Psoas muscle (tissue), 8 donors: ENCODE measurements around the gene ADAMTSL1. TPM values are rescaled to one million over a fixed set of nuclear protein-coding genes. Genes with fewer than 3 reads are reported as not detected.
"Not testable (repeated sequence)": the region's sequence is repeated elsewhere in the genome, so short reads cannot be mapped to it uniquely, and the experiment has no call there.

Experiments
- ATAC-seq, 4 donors: fragments of 200-7000 bp; cut with Tn5 transposase; one replicate each; pipeline ENCODE4 v1.9.1; 2020; ENCODE audit warnings: moderate library complexity in 3 of 4, mild to moderate bottlenecking in 2 of 4
- DNase-seq, 2 donors: peaks; one replicate each; pipeline ENCODE4 v3.0.0-alpha.2; 2020
- H3K27ac ChIP-seq: fragments of 200-600 bp; one replicate; pipeline ENCODE4 v1.8.0; 2022
- H3K27me3 ChIP-seq, 3 donors: fragments of 200-600 bp in 1 of 3; one replicate each; pipeline versions ENCODE4 v1.6.1 to v1.8.0; 2013 to 2022; ENCODE audit warnings: low read length in 2 of 3, mild to moderate bottlenecking in 2 of 3, moderate library complexity in 1 of 3; ENCODE audit not compliant: insufficient read depth in 3 of 3
- H3K36me3 ChIP-seq, 2 donors: fragments of 200-600 bp in 1 of 2; one replicate each; pipeline versions ENCODE4 v1.6.1 to v1.8.0; 2013 to 2022; ENCODE audit warnings: low read depth in 1 of 2, mild to moderate bottlenecking in 1 of 2, moderate library complexity in 1 of 2; ENCODE audit not compliant: insufficient read depth in 1 of 2
- H3K4me1 ChIP-seq: fragments of 200-600 bp; one replicate; pipeline ENCODE4 v1.8.0; 2022
- H3K4me3 ChIP-seq: fragments of 200-600 bp; one replicate; pipeline ENCODE4 v1.8.0; 2022; ENCODE audit warnings: mild to moderate bottlenecking
- H3K9me3 ChIP-seq: fragments of 200-600 bp; one replicate; pipeline ENCODE4 v1.8.0; 2022
- CTCF ChIP-seq: fragments of 200-600 bp; IDR thresholded peaks from one replicate; pipeline ENCODE4 v1.8.0; 2022; ENCODE audit warnings: antibody characterized with exemption
- WGBS, 3 donors: extraction: QIAGEN DNeasy Blood & Tissue Kit; methylation state at CpG; one replicate each; pipeline versions ENCODE4 v1.1.6 to v1.1.7; 2013; 5-methylcytosine and 5-hydroxymethylcytosine counted together
- intact Hi-C, 2 donors: fragments of 100-400 bp; cut with DNase I; formaldehyde crosslinking; loops; one replicate each; pipeline versions ENCODE4 v1.11.0 to v1.14.2; 2022
- polyA plus RNA-seq, 3 donors: library from polyadenylated mRNA; stranded (reverse); fragments of 200-250 nt; gene quantifications; one replicate each; pipeline ENCODE4 v1.2.3, GENCODE V29; 2013
- total RNA-seq, 4 donors: library from RNA; stranded (reverse); fragmentation: NEBNext Ultra II Directional in 2 of 4; extraction: Animal tissue kit (Norgen Biotek cat#: 25700) in 2 of 4; gene quantifications; one replicate each; pipeline versions ENCODE4 v1.2.1 to v1.2.4, GENCODE V29; 2021 to 2023
- donor health status: healthy with polysubstance abuse.
- donor health status: DM: no; HTN: no; CAD: no; lungs with moderate emphysema.
- donor health status: Bipolar disorder and iron deficiency.
- donor health status: healthy.
- donor health status: DM: yes; HTN: yes; CAD: no.
- donor health status: DM: no; HTN: no; CAD: no.
- donor health status: DM: no; HTN: no; CAD: no.
- donor health status: DM: yes; HTN: yes; CAD: no.

The ADAMTSL1 gene
- total and polyA plus RNA-seq, 7 donors = 0.08 to 0.57 (median 0.28) TPM

- no peak for DNase-seq
These were observed 452.6 kb downstream of the ADAMTSL1 start for GRCh38 chr9:18926513-18926912.

GRCh38 chr9:18928711-18929110 is 454.8 kb downstream of the ADAMTSL1 start:
- DNase-seq = no peak
- no peak overlapping the region for H3K4me3 ChIP-seq
- WGBS, 3 donors = 74 to 90% (median 74%) methylated on average over 7 of the region's 7 CpGs

More at GRCh38 chr9:18926513-18926912, 452.6 kb downstream of the ADAMTSL1 start:
- Histone ChIP-seq H3K4me3 (no peak overlapping the region), H3K9me3 (no peaks in the 10 kb centered on the region), H3K27me3 (no peaks in the 10 kb centered on the region), H3K4me1 (no peaks in the 10 kb centered on the region), H3K27ac (no peak overlapping the region), H3K36me3 (no peaks in the 10 kb centered on the region)
- no peak for TF ChIP-seq CTCF
- intact Hi-C loops = no loop called here
- ATAC-seq = no peak
- WGBS, 3 donors = 83 to 96% (median 88%) methylated on average over 3 of the region's 3 CpGs

GRCh38 chr9:18930611-18931010 is 456.7 kb downstream of the ADAMTSL1 start:
- H3K27me3 ChIP-seq, H3K9me3 ChIP-seq, intact Hi-C loops, H3K4me3 ChIP-seq, ATAC-seq, H3K4me1 ChIP-seq, H3K36me3 ChIP-seq, DNase-seq, H3K27ac ChIP-seq: not testable (repeated sequence)
- 83 to 86% (median 86%) methylated on average over 13 of the region's 13 CpGs for WGBS, 3 donors

More at GRCh38 chr9:18928711-18929110, 454.8 kb downstream of the ADAMTSL1 start:
- no peaks in the 10 kb centered on the region for H3K4me1 ChIP-seq
- no peak for ATAC-seq
- no peaks in the 10 kb centered on the region for H3K27me3 ChIP-seq
- intact Hi-C loops = no loop called here
- TF ChIP-seq CTCF = no peak
- H3K36me3 ChIP-seq = no peaks in the 10 kb centered on the region
- no peak overlapping the region for H3K27ac ChIP-seq
- no peaks in the 10 kb centered on the region for H3K9me3 ChIP-seq

- Histone ChIP-seq H3K9me3 (no peaks in the 10 kb centered on the region), H3K36me3 (no peaks in the 10 kb centered on the region), H3K4me3 (no peak overlapping the region), H3K27ac (no peak overlapping the region), H3K27me3 (peaks cover 0 to 1% (median 0%) of the 10 kb centered on the region in 3 donors), H3K4me1 (no peaks in the 10 kb centered on the region)
- no peak for TF ChIP-seq CTCF
- DNase-seq (no peak), ATAC-seq (no peak)
- WGBS, 3 donors = 65 to 69% (median 65%) methylated on average over 2 of the region's 2 CpGs
- intact Hi-C loops = no loop called here
These were observed 461.6 kb downstream of the ADAMTSL1 start for GRCh38 chr9:18935541-18935940.

GRCh38 chr9:18936094-18936871 is 462.3 kb downstream of the ADAMTSL1 start:
- no peak overlapping the region for H3K27ac ChIP-seq
- DNase-seq (no peak), ATAC-seq (no peak)
- no peaks in the 10 kb centered on the region for H3K36me3 ChIP-seq
- no peaks in the 10 kb centered on the region for H3K9me3 ChIP-seq
- WGBS, 3 donors = 61 to 74% (median 63%) methylated on average over 7 of the region's 7 CpGs
- intact Hi-C loops = no loop called here
- no peak overlapping the region for H3K4me3 ChIP-seq
- H3K27me3 ChIP-seq = peaks cover 0 to 1% (median 0%) of the 10 kb centered on the region in 3 donors
- H3K4me1 ChIP-seq = no peaks in the 10 kb centered on the region
- no peak for TF ChIP-seq CTCF
